ENCODE results near the gene POLE.

- no peak for TF ChIP-seq EP300 (IDR thresholded peaks at IDR 0.05)
- TF ChIP-seq, protein P1, sequence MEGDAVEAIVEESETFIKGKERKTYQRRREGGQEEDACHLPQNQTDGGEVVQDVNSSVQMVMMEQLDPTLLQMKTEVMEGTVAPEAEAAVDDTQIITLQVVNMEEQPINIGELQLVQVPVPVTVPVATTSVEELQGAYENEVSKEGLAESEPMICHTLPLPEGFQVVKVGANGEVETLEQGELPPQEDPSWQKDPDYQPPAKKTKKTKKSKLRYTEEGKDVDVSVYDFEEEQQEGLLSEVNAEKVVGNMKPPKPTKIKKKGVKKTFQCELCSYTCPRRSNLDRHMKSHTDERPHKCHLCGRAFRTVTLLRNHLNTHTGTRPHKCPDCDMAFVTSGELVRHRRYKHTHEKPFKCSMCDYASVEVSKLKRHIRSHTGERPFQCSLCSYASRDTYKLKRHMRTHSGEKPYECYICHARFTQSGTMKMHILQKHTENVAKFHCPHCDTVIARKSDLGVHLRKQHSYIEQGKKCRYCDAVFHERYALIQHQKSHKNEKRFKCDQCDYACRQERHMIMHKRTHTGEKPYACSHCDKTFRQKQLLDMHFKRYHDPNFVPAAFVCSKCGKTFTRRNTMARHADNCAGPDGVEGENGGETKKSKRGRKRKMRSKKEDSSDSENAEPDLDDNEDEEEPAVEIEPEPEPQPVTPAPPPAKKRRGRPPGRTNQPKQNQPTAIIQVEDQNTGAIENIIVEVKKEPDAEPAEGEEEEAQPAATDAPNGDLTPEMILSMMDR (IDR thresholded peaks at IDR 0.05), result no peak
These were observed 24.1 kb upstream of the POLE start for GRCh38 chr12:132711080-132711843.

Data from gastroesophageal sphincter (tissue), 3 donors.